ENCODE measurements around the gene SLC30A10.

The SLC30A10 gene

DNA sequence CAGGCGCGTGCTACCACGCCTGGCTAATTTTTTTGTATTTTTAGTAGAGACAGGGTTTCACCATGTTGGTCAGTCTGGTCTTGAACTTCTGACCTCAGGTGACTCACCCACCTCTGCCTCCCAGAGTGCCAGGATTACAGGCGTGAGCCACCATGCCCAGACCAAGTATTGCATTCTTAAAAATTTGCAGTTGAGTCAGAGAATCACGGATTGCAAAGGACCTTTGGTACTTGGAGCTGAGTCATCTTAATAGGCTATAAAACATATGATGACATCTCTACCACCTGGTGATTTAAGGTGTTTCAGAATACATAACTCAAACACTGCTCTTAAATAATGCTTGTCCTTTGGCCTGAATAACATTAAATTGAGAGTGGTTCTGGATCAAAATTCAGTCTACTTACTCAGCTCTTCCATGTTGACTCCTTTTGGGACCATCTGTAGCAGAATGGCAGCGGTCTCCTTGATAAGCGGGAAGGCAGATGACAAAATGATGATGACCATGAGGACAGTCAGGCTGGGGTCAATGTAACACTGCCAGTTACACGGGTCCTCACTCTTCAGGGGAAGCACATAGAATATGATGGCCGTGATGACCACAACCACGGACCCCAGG is 10.4 kb downstream of the SLC30A10 start:
- Histone ChIP-seq H3K4me3 (ENCODE audit: low read length in 2 of 2) (no peak overlapping the region), H4K91ac (ENCODE audit: low read depth, low read length, poor library complexity) (no peak overlapping the region), H3K36me3 (replicated peaks in 1 of 2; ENCODE audit: control insufficient read depth in 2 of 2, insufficient read depth in 2 of 2, low read length in 2 of 2) (no peaks in the 10 kb centered on the region), H2AK5ac (ENCODE audit: low read depth, low read length) (no peak overlapping the region), H2BK15ac (ENCODE audit: low read length) (no peak overlapping the region), H3K79me1 (ENCODE audit: low read depth, low read length) (no peaks in the 10 kb centered on the region), H3K9me3 (replicated peaks in 1 of 2; ENCODE audit: control insufficient read depth in 2 of 2, insufficient read depth in 1 of 2, low read depth in 1 of 2, low read length in 2 of 2) (no peaks in the 10 kb centered on the region), H3K4me2 (ENCODE audit: insufficient read depth, low read length, poor library complexity, severe bottlenecking) (no peak overlapping the region), H3K18ac (ENCODE audit: low read length) (no peak overlapping the region), H2BK12ac (ENCODE audit: low read length) (no peak overlapping the region), H3K27me3 (ENCODE audit: control insufficient read depth in 3 of 3, insufficient read depth in 3 of 3, low read depth in 1 of 3, low read length in 3 of 3) (peaks cover 0 to 11% (median 0%) of the 10 kb centered on the region in 3 experiments), H2BK120ac (ENCODE audit: low read depth, low read length) (no peak overlapping the region), H3K4me1 (ENCODE audit: control insufficient read depth in 2 of 2, insufficient read depth in 1 of 2, low read depth in 1 of 2, low read length in 2 of 2) (no peaks in the 10 kb centered on the region), H3K14ac (ENCODE audit: low read length) (no peak overlapping the region), H2AFZ (ENCODE audit: low read length) (no peak overlapping the region), H3K4ac (ENCODE audit: low read length) (no peak overlapping the region), H4K8ac (ENCODE audit: low read depth, low read length) (no peak overlapping the region), H3K9ac (ENCODE audit: low read depth, low read length, poor library complexity) (no peak overlapping the region), H3K27ac (replicated peaks; ENCODE audit: low read length) (no peak overlapping the region), H3K23ac (ENCODE audit: low read depth, low read length, poor library complexity) (no peak overlapping the region), H2BK5ac (ENCODE audit: low read length) (no peak overlapping the region)
- no peak for DNase-seq (ENCODE audit: low spot score)
- WGBS, 2 donors (ENCODE audit: extremely low coverage in 2 of 2, insufficient read length in 2 of 2, insufficient replicate concordance in 1 of 2), result no CpG with 5 or more reads among the region's 10 CpGs

DNA sequence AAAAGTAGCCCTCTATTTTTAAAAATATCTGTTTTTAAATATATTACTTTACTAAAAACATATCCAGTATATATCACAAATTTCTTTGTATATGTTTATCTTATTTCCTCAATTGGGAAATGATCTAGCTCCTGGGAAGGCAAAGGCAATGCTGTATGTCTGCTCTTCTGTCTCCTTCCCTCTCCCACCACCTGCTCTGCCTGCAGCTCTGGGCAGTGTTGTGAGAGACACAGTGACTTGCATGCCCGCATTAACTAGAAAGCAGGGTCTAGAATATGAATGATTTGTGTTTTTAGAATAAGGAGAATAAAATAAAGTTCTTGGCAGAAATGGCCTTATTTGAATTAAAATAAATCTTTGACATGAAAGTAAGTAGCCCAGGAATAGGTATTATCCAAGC is 11.1 kb downstream of the SLC30A10 start:
- Histone ChIP-seq H3K36me3 (replicated peaks in 1 of 2; ENCODE audit: control insufficient read depth in 2 of 2, insufficient read depth in 2 of 2, low read length in 2 of 2) (no peaks in the 10 kb centered on the region), H3K79me1 (ENCODE audit: low read depth, low read length) (no peaks in the 10 kb centered on the region), H3K9me3 (replicated peaks in 1 of 2; ENCODE audit: control insufficient read depth in 2 of 2, insufficient read depth in 1 of 2, low read depth in 1 of 2, low read length in 2 of 2) (no peaks in the 10 kb centered on the region), H3K27me3 (ENCODE audit: control insufficient read depth in 3 of 3, insufficient read depth in 3 of 3, low read depth in 1 of 3, low read length in 3 of 3) (peaks cover 0 to 7% (median 0%) of the 10 kb centered on the region in 3 experiments), H3K4me1 (ENCODE audit: control insufficient read depth in 2 of 2, insufficient read depth in 1 of 2, low read depth in 1 of 2, low read length in 2 of 2) (no peaks in the 10 kb centered on the region), H3K4me2 (ENCODE audit: insufficient read depth, low read length, poor library complexity, severe bottlenecking) (no peak overlapping the region), H2BK120ac (ENCODE audit: low read depth, low read length) (no peak overlapping the region), H3K4ac (ENCODE audit: low read length) (no peak overlapping the region), H2BK15ac (ENCODE audit: low read length) (no peak overlapping the region), H2BK12ac (ENCODE audit: low read length) (no peak overlapping the region), H3K14ac (ENCODE audit: low read length) (no peak overlapping the region), H2BK5ac (ENCODE audit: low read length) (no peak overlapping the region), H4K8ac (ENCODE audit: low read depth, low read length) (no peak overlapping the region), H3K9ac (ENCODE audit: low read depth, low read length, poor library complexity) (no peak overlapping the region), H4K91ac (ENCODE audit: low read depth, low read length, poor library complexity) (no peak overlapping the region), H3K18ac (ENCODE audit: low read length) (no peak overlapping the region), H2AK5ac (ENCODE audit: low read depth, low read length) (no peak overlapping the region), H3K4me3 (ENCODE audit: low read length in 2 of 2) (no peak overlapping the region), H3K23ac (ENCODE audit: low read depth, low read length, poor library complexity) (no peak overlapping the region), H3K27ac (replicated peaks; ENCODE audit: low read length) (no peak overlapping the region), H2AFZ (ENCODE audit: low read length) (no peak overlapping the region)
- DNase-seq (ENCODE audit: low spot score), result no peak
- WGBS, 2 donors (ENCODE audit: extremely low coverage in 2 of 2, insufficient read length in 2 of 2, insufficient replicate concordance in 1 of 2), result no CpG with 5 or more reads among the region's 1 CpG

DNA sequence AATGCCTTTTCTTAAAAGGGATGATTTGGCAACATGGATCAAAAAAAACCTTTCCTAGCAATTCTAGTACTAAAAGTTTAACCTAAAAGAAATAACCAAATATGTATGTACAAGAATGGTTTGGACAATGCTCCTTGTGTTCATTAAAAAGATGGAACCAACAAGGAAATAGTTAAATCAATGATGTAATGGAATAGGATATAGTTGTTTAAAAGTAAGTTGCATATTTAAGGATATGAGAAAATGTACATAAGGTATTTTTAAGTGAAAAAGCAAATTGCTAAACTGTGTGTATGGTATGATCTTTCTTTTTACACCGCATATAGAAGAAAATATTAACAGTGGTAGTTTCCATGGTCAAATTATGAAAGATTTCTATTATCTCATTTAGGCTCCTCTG is 12.1 kb downstream of the SLC30A10 start:
- H3K4me1 ChIP-seq (ENCODE audit: control insufficient read depth in 2 of 2, insufficient read depth in 1 of 2, low read depth in 1 of 2, low read length in 2 of 2), result peaks cover 0 to 1% of the 10 kb centered on the region in 2 donors
- no peak for DNase-seq (ENCODE audit: low spot score)
- no peak overlapping the region for H3K4me3 ChIP-seq (ENCODE audit: low read length in 2 of 2)
- no peak overlapping the region for H3K4me2 ChIP-seq (ENCODE audit: insufficient read depth, low read length, poor library complexity, severe bottlenecking)
- H4K91ac ChIP-seq (ENCODE audit: low read depth, low read length, poor library complexity), result no peak overlapping the region
- H2AK5ac ChIP-seq (ENCODE audit: low read depth, low read length), result no peak overlapping the region
- no peak overlapping the region for H2BK12ac ChIP-seq (ENCODE audit: low read length)
- H3K9me3 ChIP-seq (replicated peaks in 1 of 2; ENCODE audit: control insufficient read depth in 2 of 2, insufficient read depth in 1 of 2, low read depth in 1 of 2, low read length in 2 of 2), result no peaks in the 10 kb centered on the region
- H2AFZ ChIP-seq (ENCODE audit: low read length), result no peak overlapping the region
- H3K4ac ChIP-seq (ENCODE audit: low read length), result no peak overlapping the region
- no CpG with 5 or more reads among the region's 1 CpG for WGBS, 2 donors (ENCODE audit: extremely low coverage in 2 of 2, insufficient read length in 2 of 2, insufficient replicate concordance in 1 of 2)
- H2BK15ac ChIP-seq (ENCODE audit: low read length), result no peak overlapping the region
- H4K8ac ChIP-seq (ENCODE audit: low read depth, low read length), result no peak overlapping the region
- H3K27ac ChIP-seq (replicated peaks; ENCODE audit: low read length), result no peak overlapping the region
- H3K9ac ChIP-seq (ENCODE audit: low read depth, low read length, poor library complexity), result no peak overlapping the region
- no peaks in the 10 kb centered on the region for H3K36me3 ChIP-seq (replicated peaks in 1 of 2; ENCODE audit: control insufficient read depth in 2 of 2, insufficient read depth in 2 of 2, low read length in 2 of 2)
- no peak overlapping the region for H2BK120ac ChIP-seq (ENCODE audit: low read depth, low read length)
- H3K18ac ChIP-seq (ENCODE audit: low read length), result no peak overlapping the region
- peaks cover 0 to 2% (median 0%) of the 10 kb centered on the region in 3 experiments for H3K27me3 ChIP-seq (ENCODE audit: control insufficient read depth in 3 of 3, insufficient read depth in 3 of 3, low read depth in 1 of 3, low read length in 3 of 3)
- H3K14ac ChIP-seq (ENCODE audit: low read length), result no peak overlapping the region
- H3K23ac ChIP-seq (ENCODE audit: low read depth, low read length, poor library complexity), result no peak overlapping the region
- H2BK5ac ChIP-seq (ENCODE audit: low read length), result no peak overlapping the region
- H3K79me1 ChIP-seq (ENCODE audit: low read depth, low read length), result no peaks in the 10 kb centered on the region

DNA sequence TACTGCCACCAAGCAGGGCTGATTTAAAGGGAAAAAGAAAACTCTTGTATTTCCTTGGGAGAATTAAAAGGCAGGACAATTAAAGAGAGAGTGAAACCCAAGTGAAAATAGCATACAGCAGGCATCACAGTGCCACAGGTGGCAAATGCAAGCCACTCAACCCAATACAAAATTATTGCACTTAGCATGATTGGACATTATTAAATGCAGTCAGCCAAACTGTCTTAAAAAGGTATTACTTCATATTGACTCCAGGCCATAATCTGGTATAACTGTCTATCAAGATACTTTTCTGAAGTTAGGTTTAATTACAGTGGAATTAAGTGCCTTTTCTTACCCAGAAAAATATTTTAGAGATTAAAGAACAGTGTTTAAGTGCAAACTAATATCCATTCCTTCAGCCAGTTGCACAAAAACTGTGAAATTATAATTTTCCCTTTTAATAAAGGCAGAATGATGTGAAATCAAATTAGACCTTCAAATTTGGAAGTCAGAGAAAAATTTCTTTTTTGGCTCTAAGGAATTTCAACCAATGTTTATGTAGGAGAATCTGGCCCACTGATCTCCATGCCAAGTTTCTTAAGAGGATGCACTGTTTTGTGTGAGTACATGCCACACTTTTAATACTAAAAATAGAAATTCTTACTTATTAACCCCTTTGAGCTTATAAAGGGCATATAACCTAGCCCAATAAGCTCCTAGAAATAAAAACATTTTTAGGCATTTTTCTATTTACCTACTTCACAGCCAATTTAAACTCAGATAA is 15.2 kb downstream of the SLC30A10 start:
- Histone ChIP-seq H3K14ac (ENCODE audit: low read length) (no peak overlapping the region), H3K4me1 (ENCODE audit: control insufficient read depth in 2 of 2, insufficient read depth in 1 of 2, low read depth in 1 of 2, low read length in 2 of 2) (peaks cover 0 to 1% of the 10 kb centered on the region in 2 donors)

More for the DNA sequence above, 15.2 kb downstream of the SLC30A10 start:
- H2BK15ac ChIP-seq (ENCODE audit: low read length), result no peak overlapping the region
- no peak overlapping the region for H3K9ac ChIP-seq (ENCODE audit: low read depth, low read length, poor library complexity)
- no peak overlapping the region for H2BK12ac ChIP-seq (ENCODE audit: low read length)
- H3K36me3 ChIP-seq (replicated peaks in 1 of 2; ENCODE audit: control insufficient read depth in 2 of 2, insufficient read depth in 2 of 2, low read length in 2 of 2), result no peaks in the 10 kb centered on the region
- H3K27ac ChIP-seq (replicated peaks; ENCODE audit: low read length), result no peak overlapping the region
- no peak overlapping the region for H3K4me2 ChIP-seq (ENCODE audit: insufficient read depth, low read length, poor library complexity, severe bottlenecking)
- H3K4me3 ChIP-seq (ENCODE audit: low read length in 2 of 2), result no peak overlapping the region
- no peaks in the 10 kb centered on the region for H3K79me1 ChIP-seq (ENCODE audit: low read depth, low read length)
- no peak overlapping the region for H4K91ac ChIP-seq (ENCODE audit: low read depth, low read length, poor library complexity)
- H3K27me3 ChIP-seq (ENCODE audit: control insufficient read depth in 3 of 3, insufficient read depth in 3 of 3, low read depth in 1 of 3, low read length in 3 of 3), result no peaks in the 10 kb centered on the region
- no peak overlapping the region for H2AFZ ChIP-seq (ENCODE audit: low read length)
- H3K4ac ChIP-seq (ENCODE audit: low read length), result no peak overlapping the region
- H3K9me3 ChIP-seq (replicated peaks in 1 of 2; ENCODE audit: control insufficient read depth in 2 of 2, insufficient read depth in 1 of 2, low read depth in 1 of 2, low read length in 2 of 2), result no peaks in the 10 kb centered on the region
- H2BK120ac ChIP-seq (ENCODE audit: low read depth, low read length), result no peak overlapping the region
- no peak overlapping the region for H4K8ac ChIP-seq (ENCODE audit: low read depth, low read length)
- no peak overlapping the region for H2BK5ac ChIP-seq (ENCODE audit: low read length)
- no peak for DNase-seq (ENCODE audit: low spot score)
- H3K23ac ChIP-seq (ENCODE audit: low read depth, low read length, poor library complexity), result no peak overlapping the region
- no peak overlapping the region for H3K18ac ChIP-seq (ENCODE audit: low read length)
- no peak overlapping the region for H2AK5ac ChIP-seq (ENCODE audit: low read depth, low read length)

Measured in neuronal stem cell (in vitro differentiated cells).